CD14-positive monocyte (primary cell): ENCODE results near the gene RSAD2. TPM values are rescaled to one million over a fixed set of nuclear protein-coding genes. Genes with fewer than 3 reads are reported as not detected.

Experiments used
- DNase-seq, 3 donors: peaks; one replicate each; pipeline ENCODE4 v3.0.0-alpha.2; 2011 to 2022
- H2AFZ ChIP-seq: 2 replicates; pipeline ENCODE4 v1.6.0; 2012; ENCODE audit warnings: mild to moderate bottlenecking, low read depth, low read length, inconsistent platforms; ENCODE audit not compliant: insufficient read depth, poor library complexity, severe bottlenecking
- H3K27ac ChIP-seq, 2 donors: 1 replicate in 1 of 2; 2 replicates in 1 of 2; pipeline ENCODE4 v1.5.1; 2012 to 2013; ENCODE audit warnings: low read length in 2 of 2, control low read depth in 1 of 2, inconsistent platforms in 1 of 2, low read depth in 1 of 2, mild to moderate bottlenecking in 1 of 2
- H3K27me3 ChIP-seq, 2 donors: one replicate each; pipeline versions ENCODE4 v1.6.0 to v1.6.1; 2011 to 2013; ENCODE audit warnings: low read length in 2 of 2; ENCODE audit not compliant: control insufficient read depth in 2 of 2, insufficient read depth in 2 of 2
- H3K36me3 ChIP-seq, 2 donors: replicated peaks in 1 of 2; 1 replicate in 1 of 2; 2 replicates in 1 of 2; pipeline versions ENCODE4 v1.5.1 to v1.6.1; 2012 to 2013; ENCODE audit warnings: low read length in 2 of 2, control low read depth in 1 of 2, inconsistent platforms in 1 of 2, mild to moderate bottlenecking in 1 of 2; ENCODE audit not compliant: insufficient read depth in 2 of 2, control insufficient read depth in 1 of 2
- H3K4me1 ChIP-seq, 2 donors: 1 replicate in 1 of 2; 2 replicates in 1 of 2; pipeline versions ENCODE4 v1.5.1 to v1.6.1; 2012 to 2013; ENCODE audit warnings: low read length in 2 of 2, control low read depth in 1 of 2, inconsistent platforms in 1 of 2, mild to moderate bottlenecking in 1 of 2, moderate library complexity in 1 of 2; ENCODE audit not compliant: insufficient read depth in 2 of 2, control insufficient read depth in 1 of 2
- H3K4me2 ChIP-seq: replicated peaks from 2 replicates; pipeline ENCODE3; 2012; ENCODE audit warnings: low read length, moderate library complexity, mild to moderate bottlenecking; ENCODE audit not compliant: poor library complexity, severe bottlenecking; ENCODE audit errors: extremely low read depth
- H3K4me3 ChIP-seq, 3 experiments: fragments of 200-600 bp in 1 of 3; sonication (generic) in 1 of 3; replicated peaks in 1 of 3; 1 replicate in 2 of 3; 2 replicates in 1 of 3; pipeline ENCODE4 v1.5.1; 2011 to 2013; ENCODE audit warnings: low read length in 3 of 3, mild to moderate bottlenecking in 3 of 3, control low read depth in 2 of 3, low read depth in 2 of 3, inconsistent platforms in 1 of 3, moderate library complexity in 1 of 3
- H3K79me2 ChIP-seq: 2 replicates; pipeline ENCODE4 v1.6.0; 2012; ENCODE audit warnings: mild to moderate bottlenecking, control low read depth, inconsistent platforms, low read length, moderate library complexity; ENCODE audit not compliant: insufficient read depth
- H3K9ac ChIP-seq: 2 replicates; pipeline ENCODE4 v1.6.0; 2017; ENCODE audit warnings: low read length, mild to moderate bottlenecking; ENCODE audit not compliant: insufficient read depth, poor library complexity, severe bottlenecking
- H3K9me3 ChIP-seq, 2 donors: replicated peaks in 1 of 2; 1 replicate in 1 of 2; 2 replicates in 1 of 2; pipeline versions ENCODE4 v1.5.1 to v1.6.1; 2012 to 2013; ENCODE audit warnings: low read length in 2 of 2, control low read depth in 1 of 2; ENCODE audit not compliant: control insufficient read depth in 1 of 2, insufficient read depth in 1 of 2
- H4K20me1 ChIP-seq: 2 replicates; pipeline ENCODE4 v1.6.0; 2012; ENCODE audit warnings: mild to moderate bottlenecking, low read length, control low read depth, moderate library complexity; ENCODE audit not compliant: insufficient read depth
- H3K27ac Mint-ChIP-seq, 7 donors: one replicate each; pipeline ENCODE4 v1.8.0; 2020; ENCODE audit warnings: mild to moderate bottlenecking in 7 of 7, mixed read lengths in 7 of 7, moderate library complexity in 6 of 7, inconsistent platforms in 2 of 7
- H3K27me3 Mint-ChIP-seq, 3 donors: one replicate each; pipeline ENCODE4 v1.8.0; 2021 to 2022; ENCODE audit warnings: low read depth in 3 of 3, mild to moderate bottlenecking in 3 of 3, mixed read lengths in 3 of 3, moderate library complexity in 3 of 3, inconsistent platforms in 1 of 3
- H3K36me3 Mint-ChIP-seq, 2 donors: one replicate each; pipeline ENCODE4 v1.8.0; 2020; ENCODE audit warnings: mixed read lengths in 2 of 2, inconsistent platforms in 1 of 2, mild to moderate bottlenecking in 1 of 2
- H3K4me1 Mint-ChIP-seq: one replicate; pipeline ENCODE4 v1.8.0; 2020; ENCODE audit warnings: mild to moderate bottlenecking, mixed read lengths
- H3K4me3 Mint-ChIP-seq, 2 donors: one replicate each; pipeline ENCODE4 v1.8.0; 2020; ENCODE audit warnings: mild to moderate bottlenecking in 2 of 2, mixed read lengths in 2 of 2, moderate library complexity in 1 of 2
- H3K9me3 Mint-ChIP-seq, 7 donors: one replicate each; pipeline ENCODE4 v1.8.0; 2020 to 2022; ENCODE audit warnings: mixed read lengths in 7 of 7, mild to moderate bottlenecking in 6 of 7, moderate library complexity in 6 of 7, inconsistent platforms in 2 of 7
- CTCF ChIP-seq: fragments of 200-600 bp; IDR thresholded peaks from one replicate; pipeline ENCODE4 v1.8.0; 2022; ENCODE audit warnings: antibody characterized with exemption, mild to moderate bottlenecking
- WGBS: methylation state at CpG from one replicate; pipeline ENCODE4 v1.1.5; 2013; ENCODE audit warnings: missing lambda C conversion rate; ENCODE audit not compliant: insufficient coverage; 5-methylcytosine and 5-hydroxymethylcytosine counted together
- intact Hi-C, 2 donors: fragments of 100-400 bp; cut with micrococcal nuclease; formaldehyde crosslinking; loops; one replicate each; pipeline versions ENCODE4 v1.15.0 to v1.15.1; 2023
- polyA plus RNA-seq, 3 donors: library from polyadenylated mRNA; depleted of rRNA in 1 of 3; unstranded in 2 of 3; stranded (reverse) in 1 of 3; fragments of 300-500 nt in 2 of 3; fragments of >200 nt in 1 of 3; fragmentation: Illumina TruSeq in 2 of 3; gene quantifications; 1 replicate in 2 of 3; 2 replicates in 1 of 3; pipeline ENCODE4 v1.2.3, GENCODE V29; 2012 to 2021

RSAD2 gene
- polyA plus RNA-seq, 3 donors, result 6.0 to 12.6 (median 10.3) TPM

GRCh38 chr2:6937157-6937556 lies 59.6 kb downstream of the RSAD2 start:
- 94% methylated on average over 2 of the region's 2 CpGs for WGBS
- H3K4me1 Mint-ChIP-seq, result peaks cover 22% of the 10 kb centered on the region

GRCh38 chr2:6937582-6937981 lies 60.0 kb downstream of the RSAD2 start:
- H3K4me1 Mint-ChIP-seq, result peaks cover 22% of the 10 kb centered on the region
- no peak for TF ChIP-seq CTCF

More at GRCh38 chr2:6937157-6937556, 59.6 kb downstream of the RSAD2 start:
- intact Hi-C loops, result no loop called here
- Mint-ChIP-seq H3K9me3 (peaks cover 0 to 1% (median 0%) of the 10 kb centered on the region in 7 donors), H3K27me3 (no peaks in the 10 kb centered on the region), H3K4me3 (no peak overlapping the region), H3K36me3 (peaks cover 11 to 12% of the 10 kb centered on the region in 2 donors), H3K27ac (no peak overlapping the region)
- peaks cover 16 to 25% of the 10 kb centered on the region in 2 donors for H3K4me1 ChIP-seq
- H3K9me3 ChIP-seq, result no peaks in the 10 kb centered on the region
- no peak overlapping the region for H3K4me3 ChIP-seq
- H3K9ac ChIP-seq, result no peak overlapping the region
- H3K27ac ChIP-seq, result no peak overlapping the region
- no peaks in the 10 kb centered on the region for H3K27me3 ChIP-seq
- no peak for DNase-seq
- peaks cover 29% of the 10 kb centered on the region for H3K79me2 ChIP-seq
- no peak overlapping the region for H3K4me2 ChIP-seq
- H3K36me3 ChIP-seq, result peaks cover 0 to 5% of the 10 kb centered on the region in 2 donors
- H2AFZ ChIP-seq, result no peak overlapping the region
- no peak for TF ChIP-seq CTCF
- H4K20me1 ChIP-seq, result no peaks in the 10 kb centered on the region

More at GRCh38 chr2:6937582-6937981, 60.0 kb downstream of the RSAD2 start:
- Mint-ChIP-seq H3K36me3 (peaks cover 14% of the 10 kb centered on the region in 2 donors), H3K4me3 (no peak overlapping the region), H3K27me3 (no peaks in the 10 kb centered on the region), H3K27ac (no peak overlapping the region), H3K9me3 (peaks cover 0 to 1% (median 0%) of the 10 kb centered on the region in 7 donors)
- no peak overlapping the region for H2AFZ ChIP-seq
- H3K27me3 ChIP-seq, result no peaks in the 10 kb centered on the region
- H3K4me2 ChIP-seq, result no peak overlapping the region
- H4K20me1 ChIP-seq, result no peaks in the 10 kb centered on the region
- 72% methylated on average over 4 of the region's 4 CpGs for WGBS
- no peak for DNase-seq
- intact Hi-C loops, result no loop called here
- H3K9ac ChIP-seq, result no peak overlapping the region
- no peak overlapping the region for H3K27ac ChIP-seq
- H3K4me3 ChIP-seq, result no peak overlapping the region
- H3K79me2 ChIP-seq, result peaks cover 27% of the 10 kb centered on the region
- H3K9me3 ChIP-seq, result no peaks in the 10 kb centered on the region
- H3K4me1 ChIP-seq, result peaks cover 16 to 25% of the 10 kb centered on the region in 2 donors
- peaks cover 0 to 5% of the 10 kb centered on the region in 2 donors for H3K36me3 ChIP-seq
